HepG2 (cell line): ENCODE data around the gene LMAN2L. TPM values are rescaled to one million over a fixed set of nuclear protein-coding genes. Genes with fewer than 3 reads are reported as not detected.
A peak's percentile ranks its signal among the peaks of the same experiment; 100 is the strongest.

Source experiments
- ATAC-seq: fragments of 200-7000 bp; cut with Tn5 transposase; 3 replicates; pipeline ENCODE4 v1.9.1; 2020; ENCODE audit warnings: mild to moderate bottlenecking, moderate library complexity
- BruUV-seq: library from RNA; stranded (reverse); fragments of 400-500 nt; replicated peaks from 2 replicates; lab custom pipeline; 2021; lab: Mats Ljungman, UMichigan
- CTCF ChIA-PET: fragments of 300-600 bp; formaldehyde crosslinking; extraction: SDS; loops from one replicate; lab custom pipeline; 2021; ENCODE audit warnings: low total read pairs, inconsistent platforms, low intra/inter-chr PET ratio; lab: Yijun Ruan, JAX
- POLR2A ChIA-PET: fragments of 350-600 bp; sonication (Branson Sonifier 250); formaldehyde crosslinking; loops from one replicate; lab custom pipeline; 2020; ENCODE audit warnings: antibody characterized with exemption, inconsistent platforms; lab: Yijun Ruan, JAX
- DNase-seq: peaks from one replicate; pipeline ENCODE4 v3.0.0-alpha.2; 2015; ENCODE audit warnings: low spot score
- FAIRE-seq: peaks from 3 replicates; lab custom pipeline; 2011; peaks lifted over from hg19 to GRCh38; lab: Jason Lieb, UNC
- H2AFZ ChIP-seq: one replicate; pipeline ENCODE4 v1.6.1; 2011; ENCODE audit warnings: low read length, inconsistent platforms
- H3K27ac ChIP-seq: fragments of 300-600 bp; 3 replicates; pipeline ENCODE4 v1.8.0; 2011; ENCODE audit warnings: mixed run types, mild to moderate bottlenecking, mixed read lengths, low read length, inconsistent platforms; ENCODE audit not compliant: insufficient read depth; ENCODE audit errors: extremely low read length
- H3K27me3 ChIP-seq, 2 experiments: fragments of 200-600 bp in 1 of 2; 2 replicates in 1 of 2; 3 replicates in 1 of 2; pipeline versions ENCODE4 v1.6.0 to v1.8.0; 2011; ENCODE audit warnings: low read length in 2 of 2, mild to moderate bottlenecking in 2 of 2, moderate library complexity in 2 of 2, inconsistent platforms in 1 of 2; ENCODE audit not compliant: insufficient read depth in 2 of 2, control insufficient read depth in 1 of 2
- H3K36me3 ChIP-seq, 2 experiments: fragments of 200-600 bp in 1 of 2; replicated peaks in 1 of 2; 2 replicates in 1 of 2; 3 replicates in 1 of 2; pipeline versions ENCODE4 v1.5.1 to v1.8.0; 2011; ENCODE audit warnings: low read length in 2 of 2, inconsistent platforms in 1 of 2; ENCODE audit not compliant: insufficient read depth in 2 of 2, control insufficient read depth in 1 of 2
- H3K4me1 ChIP-seq: 2 replicates; pipeline ENCODE4 v1.5.1; 2012; ENCODE audit warnings: low read length, inconsistent platforms; ENCODE audit not compliant: insufficient read depth
- H3K4me2 ChIP-seq: 2 replicates; pipeline ENCODE4 v1.6.0; 2011; ENCODE audit warnings: low read depth, low read length, inconsistent platforms
- H3K4me3 ChIP-seq, 3 experiments: fragments of 200-600 bp in 1 of 3; sonication (generic), shearing (Covaris generic) in 1 of 3; replicated peaks in 1 of 3; 2 replicates each; pipeline ENCODE4 v1.5.1; 2011 to 2016; ENCODE audit warnings: low read length in 3 of 3, inconsistent platforms in 2 of 3, low read depth in 2 of 3, mild to moderate bottlenecking in 2 of 3, control low read depth in 1 of 3, mixed read lengths in 1 of 3; ENCODE audit not compliant: insufficient read depth in 1 of 3
- H3K79me2 ChIP-seq: one replicate; pipeline ENCODE4 v1.6.1; 2011; ENCODE audit warnings: low read length, inconsistent platforms; ENCODE audit not compliant: insufficient read depth
- H3K9ac ChIP-seq: 2 replicates; pipeline ENCODE4 v1.6.0; 2011; ENCODE audit warnings: mild to moderate bottlenecking, low read depth, low read length, inconsistent platforms; ENCODE audit not compliant: insufficient read depth
- H3K9me3 ChIP-seq: 2 replicates; pipeline ENCODE4 v1.5.1; 2012; ENCODE audit warnings: mild to moderate bottlenecking, low read length
- H4K20me1 ChIP-seq: 2 replicates; pipeline ENCODE4 v1.6.0; 2011; ENCODE audit warnings: inconsistent platforms, mild to moderate bottlenecking, low read length, moderate library complexity; ENCODE audit not compliant: insufficient read depth
- ARNTL ChIP-seq: sonication (generic); formaldehyde crosslinking; IDR thresholded peaks from 2 replicates; pipeline ENCODE4 v1.4.0; 2020; ENCODE audit warnings: mild to moderate bottlenecking, missing genetic modification reagents
- DMAP1 ChIP-seq: IDR thresholded peaks from 2 replicates; pipeline ENCODE4 v1.6.1; 2016
- KDM1A ChIP-seq: IDR thresholded peaks from 2 replicates; pipeline ENCODE4 v1.6.1; 2016; ENCODE audit warnings: missing compliant biosample characterization
- NFYC ChIP-seq: IDR thresholded peaks from 2 replicates; pipeline ENCODE4 v1.6.1; 2016; ENCODE audit warnings: missing genetic modification reagents, missing compliant biosample characterization
- SOX13 ChIP-seq, 3 experiments: fragments of 450-650 bp in 1 of 3; sonication (generic) in 1 of 3; formaldehyde crosslinking in 1 of 3; IDR thresholded peaks in 2 of 3; conservative IDR thresholded peaks in 1 of 3; 2 replicates each; pipeline versions ENCODE4 v1.5.0 to v1.6.1; 2016 to 2020; ENCODE audit warnings: antibody characterized with exemption in 1 of 3, mild to moderate bottlenecking in 1 of 3, missing compliant biosample characterization in 1 of 3, missing genetic modification reagents in 1 of 3, moderate library complexity in 1 of 3
- TGIF2 ChIP-seq: IDR thresholded peaks from 2 replicates; pipeline ENCODE4 v1.6.1; 2016; ENCODE audit warnings: control low read depth, missing compliant biosample characterization
- XRCC5 ChIP-seq: fragments of 200-400 bp; formaldehyde crosslinking; optimal IDR thresholded peaks from 2 replicates; pipeline ENCODE3; 2017; ENCODE audit warnings: mild to moderate bottlenecking, low read length
- ZBTB8A ChIP-seq: sonication (generic); formaldehyde crosslinking; IDR thresholded peaks from 2 replicates; pipeline ENCODE4 v1.4.0; 2020; ENCODE audit warnings: mild to moderate bottlenecking, low read depth, missing genetic modification reagents, borderline replicate concordance
- ZNF343 ChIP-seq: sonication (generic); formaldehyde crosslinking; IDR thresholded peaks from 2 replicates; pipeline ENCODE4 v1.4.0; 2020; ENCODE audit warnings: mild to moderate bottlenecking, missing genetic modification reagents
- WGBS: methylation state at CpG from one replicate; pipeline ENCODE4 v1.1.6; 2017; ENCODE audit warnings: low lambda C conversion rate; 5-methylcytosine and 5-hydroxymethylcytosine counted together
- in situ Hi-C: cut with HindIII; loops from 2 replicates; pipeline ENCODE4 v1.10.0; 2017; ENCODE audit warnings: low pct_unique_long_range_greater_than_20kb; ENCODE audit not compliant: extremely low pct_ligation_motif_present
- intact Hi-C: fragments of 100-400 bp; cut with micrococcal nuclease; formaldehyde crosslinking; loops from one replicate; pipeline ENCODE4 v1.10.0; 2022; ENCODE audit not compliant: unreplicated experiment
- polyA plus RNA-seq, 8 experiments: library from polyadenylated mRNA; depleted of rRNA in 3 of 8; stranded (reverse) in 7 of 8; unstranded in 1 of 8; fragments of >200 nt; fragmentation: Illumina TruSeq in 4 of 8; extraction: Trizol in 4 of 8; gene quantifications; 2 replicates each; pipeline versions ENCODE4 v1.2.1 to v1.2.3, GENCODE V29; 2011 to 2016; ENCODE audit warnings: low read depth in 4 of 8, missing spikeins in 1 of 8, mixed read lengths in 1 of 8; ENCODE audit not compliant: insufficient read depth in 1 of 8
- total RNA-seq, 5 experiments: library from RNA; depleted of rRNA; stranded (reverse); fragments of >200 nt; fragmentation: Illumina TruSeq; extraction: Trizol; gene quantifications; 2 replicates each; pipeline ENCODE4 v1.2.3, GENCODE V29; 2016; ENCODE audit warnings: low read depth in 1 of 5
- TF ChIP-seq, protein P1 (sequence below): sonication (generic); formaldehyde crosslinking; IDR thresholded peaks from 2 replicates; pipeline ENCODE4 v1.4.0; 2020; ENCODE audit warnings: missing genetic modification reagents
- TF ChIP-seq, protein P2 (sequence below): fragments of 450-650 bp; IDR thresholded peaks from 2 replicates; pipeline ENCODE4 v1.6.1; 2016

LMAN2L gene
- total and polyA plus RNA-seq, 2 of the 13 experiments (the other 11 are each of a cell fraction or from before 2014, with no cell fraction given): 39.1 to 57.9 TPM

DNA sequence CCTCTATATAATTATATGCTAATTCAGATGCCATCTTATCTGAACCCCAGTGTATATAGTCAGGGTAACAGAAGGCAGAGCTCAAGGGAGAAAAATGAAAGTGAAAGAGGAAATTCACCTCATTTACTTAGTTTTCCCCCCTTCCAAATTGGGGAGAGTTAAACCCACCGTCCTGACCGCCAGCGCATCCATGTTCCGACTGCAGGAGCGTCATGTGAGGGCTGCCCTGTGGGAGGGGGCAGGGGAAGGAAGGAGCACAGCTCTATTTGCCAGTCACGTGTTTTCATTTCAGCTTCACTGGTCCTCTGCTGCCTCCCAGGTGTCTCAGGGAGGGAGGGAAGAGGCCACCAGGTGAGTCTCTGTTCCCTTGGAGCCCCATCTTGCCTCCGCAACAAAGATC is 34.1 kb upstream of the LMAN2L start (continued):
- TF ChIP-seq ZBTB8A (CRISPR knock-in tag) (no peak), TGIF2 (no peak)

- over 99% methylated on average over 12 of the region's 12 CpGs for WGBS
- CTCF ChIA-PET: no interaction called here
- intact Hi-C loops: no loop called here
Observed at GRCh38 chr2:96772903-96773671, 33.2 kb upstream of the LMAN2L start.

More at GRCh38 chr2:96772903-96773671, 33.2 kb upstream of the LMAN2L start:
- peaks cover 18% of the 10 kb centered on the region for H3K4me1 ChIP-seq
- in situ Hi-C loops: no loop called here
- ATAC-seq (no peak), FAIRE-seq (peak; percentile 21), DNase-seq (no peak)
- no peak overlapping the region for H3K4me3 ChIP-seq
- no peak overlapping the region for H3K9ac ChIP-seq
- no peak for TF ChIP-seq KDM1A (CRISPR knock-in tag)
- TF ChIP-seq NFYC (CRISPR knock-in tag): no peak
- no peak for TF ChIP-seq DMAP1 (CRISPR knock-in tag)
- TF ChIP-seq, protein P1, sequence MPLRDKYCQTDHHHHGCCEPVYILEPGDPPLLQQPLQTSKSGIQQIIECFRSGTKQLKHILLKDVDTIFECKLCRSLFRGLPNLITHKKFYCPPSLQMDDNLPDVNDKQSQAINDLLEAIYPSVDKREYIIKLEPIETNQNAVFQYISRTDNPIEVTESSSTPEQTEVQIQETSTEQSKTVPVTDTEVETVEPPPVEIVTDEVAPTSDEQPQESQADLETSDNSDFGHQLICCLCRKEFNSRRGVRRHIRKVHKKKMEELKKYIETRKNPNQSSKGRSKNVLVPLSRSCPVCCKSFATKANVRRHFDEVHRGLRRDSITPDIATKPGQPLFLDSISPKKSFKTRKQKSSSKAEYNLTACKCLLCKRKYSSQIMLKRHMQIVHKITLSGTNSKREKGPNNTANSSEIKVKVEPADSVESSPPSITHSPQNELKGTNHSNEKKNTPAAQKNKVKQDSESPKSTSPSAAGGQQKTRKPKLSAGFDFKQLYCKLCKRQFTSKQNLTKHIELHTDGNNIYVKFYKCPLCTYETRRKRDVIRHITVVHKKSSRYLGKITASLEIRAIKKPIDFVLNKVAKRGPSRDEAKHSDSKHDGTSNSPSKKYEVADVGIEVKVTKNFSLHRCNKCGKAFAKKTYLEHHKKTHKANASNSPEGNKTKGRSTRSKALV (CRISPR knock-in tag): no peak
- no peak for TF ChIP-seq SOX13 (IDR thresholded peaks at IDR 0.05)
- TF ChIP-seq SOX13 (CRISPR knock-in tag; conservative IDR thresholded peaks at IDR 0.05 in 1 of 2, IDR thresholded peaks at IDR 0.05 in 1 of 2): no peak
- TF ChIP-seq, protein P2, sequence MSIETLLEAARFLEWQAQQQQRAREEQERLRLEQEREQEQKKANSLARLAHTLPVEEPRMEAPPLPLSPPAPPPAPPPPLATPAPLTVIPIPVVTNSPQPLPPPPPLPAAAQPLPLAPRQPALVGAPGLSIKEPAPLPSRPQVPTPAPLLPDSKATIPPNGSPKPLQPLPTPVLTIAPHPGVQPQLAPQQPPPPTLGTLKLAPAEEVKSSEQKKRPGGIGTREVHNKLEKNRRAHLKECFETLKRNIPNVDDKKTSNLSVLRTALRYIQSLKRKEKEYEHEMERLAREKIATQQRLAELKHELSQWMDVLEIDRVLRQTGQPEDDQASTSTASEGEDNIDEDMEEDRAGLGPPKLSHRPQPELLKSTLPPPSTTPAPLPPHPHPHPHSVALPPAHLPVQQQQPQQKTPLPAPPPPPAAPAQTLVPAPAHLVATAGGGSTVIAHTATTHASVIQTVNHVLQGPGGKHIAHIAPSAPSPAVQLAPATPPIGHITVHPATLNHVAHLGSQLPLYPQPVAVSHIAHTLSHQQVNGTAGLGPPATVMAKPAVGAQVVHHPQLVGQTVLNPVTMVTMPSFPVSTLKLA: 0 out of 2 replicates have a peak, but pooled peaks have one; percentile 24
- no peak for TF ChIP-seq ZNF343
- no peak for TF ChIP-seq XRCC5
- TF ChIP-seq ARNTL (CRISPR knock-in tag): no peak
- H3K36me3 ChIP-seq: no peaks in the 10 kb centered on the region
- H3K9me3 ChIP-seq: no peaks in the 10 kb centered on the region
- H3K27me3 ChIP-seq: no peaks in the 10 kb centered on the region
- H2AFZ ChIP-seq: no peak overlapping the region
- POLR2A ChIA-PET: no interaction called here
- no peak overlapping the region for H3K27ac ChIP-seq
- no peaks in the 10 kb centered on the region for H3K79me2 ChIP-seq
- H3K4me2 ChIP-seq: no peak overlapping the region
- BruUV-seq: no TSS peak
- no peaks in the 10 kb centered on the region; the same call in 1 of the 2 replicates for H4K20me1 ChIP-seq
